Neural crest cell (in vitro differentiated cells): ENCODE measurements around the gene TMEM87B. TPM values are rescaled to one million over a fixed set of nuclear protein-coding genes. Genes with fewer than 3 reads are reported as not detected.

Source experiments
- DNase-seq: peaks from one replicate; pipeline ENCODE4 v3.0.0; 2021; ENCODE audit warnings: low read depth, mixed read lengths, low spot score
- H3K27ac Mint-ChIP-seq: one replicate; pipeline ENCODE4 v1.8.0; 2021; ENCODE audit warnings: mild to moderate bottlenecking, mixed read lengths; ENCODE audit not compliant: unreplicated experiment
- H3K27me3 Mint-ChIP-seq: 2 replicates; pipeline ENCODE4 v1.8.0; 2021; ENCODE audit warnings: low read depth, mild to moderate bottlenecking, mixed read lengths
- H3K36me3 Mint-ChIP-seq: 2 replicates; pipeline ENCODE4 v1.8.0; 2021; ENCODE audit warnings: low read depth, mild to moderate bottlenecking, mixed read lengths
- H3K4me1 Mint-ChIP-seq: 2 replicates; pipeline ENCODE4 v1.8.0; 2021; ENCODE audit warnings: mixed read lengths
- H3K4me3 Mint-ChIP-seq: one replicate; pipeline ENCODE4 v1.8.0; 2021; ENCODE audit warnings: mild to moderate bottlenecking, mixed read lengths
- H3K9me3 Mint-ChIP-seq: 2 replicates; pipeline ENCODE4 v1.8.0; 2021; ENCODE audit warnings: mixed read lengths
- total RNA-seq: library from RNA; stranded (reverse); gene quantifications from 2 replicates; pipeline ENCODE4 v1.2.1, GENCODE V29; 2021
- TF ChIP-seq, protein P1 (sequence below): fragments of 200-600 bp; sonication (generic); conservative IDR thresholded peaks from 2 replicates; pipeline ENCODE4 v1.5.0; 2021; ENCODE audit warnings: antibody characterized with exemption, mild to moderate bottlenecking

Gene TMEM87B
- total RNA-seq, 1 donor from 2014 or later: 6.2 TPM

GRCh38 chr2:112150447-112150846, 95.4 kb downstream of the TMEM87B start:
- H3K36me3 Mint-ChIP-seq: peaks cover 15% of the 10 kb centered on the region
- no peak for DNase-seq
- H3K4me3 Mint-ChIP-seq: no peak overlapping the region
- peak overlapping the region; percentile 64 for H3K27ac Mint-ChIP-seq
- H3K4me1 Mint-ChIP-seq: peaks cover 55% of the 10 kb centered on the region
- TF ChIP-seq, protein P1, sequence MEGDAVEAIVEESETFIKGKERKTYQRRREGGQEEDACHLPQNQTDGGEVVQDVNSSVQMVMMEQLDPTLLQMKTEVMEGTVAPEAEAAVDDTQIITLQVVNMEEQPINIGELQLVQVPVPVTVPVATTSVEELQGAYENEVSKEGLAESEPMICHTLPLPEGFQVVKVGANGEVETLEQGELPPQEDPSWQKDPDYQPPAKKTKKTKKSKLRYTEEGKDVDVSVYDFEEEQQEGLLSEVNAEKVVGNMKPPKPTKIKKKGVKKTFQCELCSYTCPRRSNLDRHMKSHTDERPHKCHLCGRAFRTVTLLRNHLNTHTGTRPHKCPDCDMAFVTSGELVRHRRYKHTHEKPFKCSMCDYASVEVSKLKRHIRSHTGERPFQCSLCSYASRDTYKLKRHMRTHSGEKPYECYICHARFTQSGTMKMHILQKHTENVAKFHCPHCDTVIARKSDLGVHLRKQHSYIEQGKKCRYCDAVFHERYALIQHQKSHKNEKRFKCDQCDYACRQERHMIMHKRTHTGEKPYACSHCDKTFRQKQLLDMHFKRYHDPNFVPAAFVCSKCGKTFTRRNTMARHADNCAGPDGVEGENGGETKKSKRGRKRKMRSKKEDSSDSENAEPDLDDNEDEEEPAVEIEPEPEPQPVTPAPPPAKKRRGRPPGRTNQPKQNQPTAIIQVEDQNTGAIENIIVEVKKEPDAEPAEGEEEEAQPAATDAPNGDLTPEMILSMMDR: no peak
- no peaks in the 10 kb centered on the region for H3K9me3 Mint-ChIP-seq
- H3K27me3 Mint-ChIP-seq: no peaks in the 10 kb centered on the region

GRCh38 chr2:112150851-112151250, 95.8 kb downstream of the TMEM87B start:
- no peaks in the 10 kb centered on the region for H3K9me3 Mint-ChIP-seq
- TF ChIP-seq, protein P1: no peak
- H3K4me1 Mint-ChIP-seq: peaks cover 56% of the 10 kb centered on the region
- DNase-seq: no peak
- peaks cover 15% of the 10 kb centered on the region for H3K36me3 Mint-ChIP-seq
- peak overlapping the region; percentile 64 for H3K27ac Mint-ChIP-seq
- no peak overlapping the region for H3K4me3 Mint-ChIP-seq
- H3K27me3 Mint-ChIP-seq: no peaks in the 10 kb centered on the region

- Mint-ChIP-seq H3K27me3 (no peaks in the 10 kb centered on the region), H3K27ac (peak overlapping the region; percentile 64), H3K4me3 (no peak overlapping the region), H3K36me3 (peaks cover 19% of the 10 kb centered on the region), H3K4me1 (peaks cover 60% of the 10 kb centered on the region), H3K9me3 (no peaks in the 10 kb centered on the region)
- DNase-seq: no peak
- TF ChIP-seq, protein P1: no peak
Observed at GRCh38 chr2:112151271-112151670, 96.2 kb downstream of the TMEM87B start.

DNA sequence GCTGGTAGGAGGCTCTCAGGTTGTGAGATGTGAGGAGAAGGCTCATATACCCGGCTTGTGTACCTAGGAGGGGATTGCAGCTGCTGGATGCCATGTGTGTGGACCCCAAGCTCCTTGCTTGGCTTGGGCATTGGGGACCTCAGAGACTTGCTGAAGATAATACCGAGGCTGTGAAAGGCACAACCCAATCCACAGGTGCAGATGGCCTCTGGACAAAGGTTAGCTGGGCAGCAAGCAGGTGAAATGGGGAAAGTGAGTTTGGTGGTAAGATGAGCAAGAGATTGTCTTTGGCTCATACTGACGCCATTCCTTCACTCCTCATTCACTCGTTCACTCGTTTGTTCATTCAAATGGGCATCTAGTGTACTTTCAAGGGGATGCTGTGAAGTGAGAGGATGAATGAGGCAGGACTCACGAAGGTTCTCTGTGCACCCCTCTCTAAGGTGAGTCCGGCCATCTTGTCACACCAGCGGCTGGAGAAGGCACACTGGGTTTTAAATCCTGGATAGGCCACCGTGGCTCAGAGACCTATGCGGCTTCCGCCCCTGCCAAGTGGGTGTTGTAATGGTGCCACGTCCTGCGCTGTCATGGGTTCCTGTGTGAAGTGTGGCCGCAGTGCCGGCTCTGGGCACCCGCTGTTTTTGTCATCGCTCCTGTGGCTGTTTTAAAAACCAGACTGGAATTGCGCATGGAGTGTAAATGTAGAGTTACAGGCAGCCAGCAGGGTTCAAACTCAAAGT, 96.8 kb downstream of the TMEM87B start:
- Mint-ChIP-seq H3K27ac (no peak overlapping the region), H3K9me3 (no peaks in the 10 kb centered on the region), H3K36me3 (peaks cover 20% of the 10 kb centered on the region), H3K4me3 (no peak overlapping the region), H3K27me3 (no peaks in the 10 kb centered on the region), H3K4me1 (peaks cover 63% of the 10 kb centered on the region)
- TF ChIP-seq, protein P1: no peak
- no peak for DNase-seq

DNA sequence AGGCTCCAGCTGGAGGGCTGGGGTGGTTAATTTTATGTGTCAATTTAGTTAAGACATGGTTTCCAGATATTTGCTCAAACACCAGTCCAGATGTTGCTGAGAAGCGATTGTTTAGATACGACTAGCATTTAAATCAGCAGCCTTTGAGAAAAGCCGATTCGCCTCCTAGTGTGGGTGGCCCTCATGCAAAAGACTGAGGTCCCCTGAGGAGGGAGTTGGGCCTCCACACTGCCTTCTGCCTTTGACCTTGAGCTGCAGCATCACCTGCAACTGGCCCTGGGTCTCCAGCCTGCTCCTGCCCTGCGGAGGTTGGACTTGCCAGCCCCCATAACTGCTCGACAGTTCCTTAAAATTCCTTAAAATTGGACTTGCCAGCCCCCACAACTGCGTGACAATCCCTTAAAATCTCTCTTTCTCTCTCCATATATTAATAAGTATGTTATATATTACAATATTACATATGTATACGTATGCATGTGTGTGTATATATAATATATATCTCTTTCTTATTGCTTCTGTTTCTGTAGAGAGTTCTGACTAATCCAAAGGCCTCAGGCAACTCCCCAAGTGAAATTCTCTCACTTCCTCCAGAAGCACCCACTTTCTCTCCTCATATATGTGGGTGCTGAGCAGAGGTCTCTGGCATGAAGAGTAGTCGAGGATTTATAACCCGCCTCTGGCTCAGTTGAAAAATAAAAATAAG, 97.6 kb downstream of the TMEM87B start:
- TF ChIP-seq, protein P1: no peak
- H3K27ac Mint-ChIP-seq: no peak overlapping the region
- no peaks in the 10 kb centered on the region for H3K9me3 Mint-ChIP-seq
- peaks cover 18% of the 10 kb centered on the region for H3K36me3 Mint-ChIP-seq
- peaks cover 56% of the 10 kb centered on the region for H3K4me1 Mint-ChIP-seq
- H3K4me3 Mint-ChIP-seq: no peak overlapping the region
- H3K27me3 Mint-ChIP-seq: no peaks in the 10 kb centered on the region
- no peak for DNase-seq
